Adipose tissue (tissue), 3 donors: ENCODE measurements around the gene MB21D2. TPM values are rescaled to one million over a fixed set of nuclear protein-coding genes. Genes with fewer than 3 reads are reported as not detected.

Experiments used
- H3K27ac ChIP-seq: one replicate; pipeline ENCODE4 v1.5.1; 2013; ENCODE audit warnings: low read depth, low read length
- WGBS, 3 donors: extraction: QIAGEN DNeasy Blood & Tissue Kit; methylation state at CpG; one replicate each; pipeline ENCODE4 v1.1.7; 2013; 5-methylcytosine and 5-hydroxymethylcytosine counted together
- polyA plus RNA-seq, 3 donors: library from polyadenylated mRNA; stranded (reverse); fragments of 200-250 nt; gene quantifications; one replicate each; pipeline ENCODE4 v1.2.3, GENCODE V29; 2013
- donor health status: healthy with polysubstance abuse.
- donor health status: Bipolar disorder and iron deficiency.
- donor health status: healthy.

MB21D2 gene
- polyA plus RNA-seq, 3 donors: 0.56 to 5.0 (median 4.6) TPM

DNA sequence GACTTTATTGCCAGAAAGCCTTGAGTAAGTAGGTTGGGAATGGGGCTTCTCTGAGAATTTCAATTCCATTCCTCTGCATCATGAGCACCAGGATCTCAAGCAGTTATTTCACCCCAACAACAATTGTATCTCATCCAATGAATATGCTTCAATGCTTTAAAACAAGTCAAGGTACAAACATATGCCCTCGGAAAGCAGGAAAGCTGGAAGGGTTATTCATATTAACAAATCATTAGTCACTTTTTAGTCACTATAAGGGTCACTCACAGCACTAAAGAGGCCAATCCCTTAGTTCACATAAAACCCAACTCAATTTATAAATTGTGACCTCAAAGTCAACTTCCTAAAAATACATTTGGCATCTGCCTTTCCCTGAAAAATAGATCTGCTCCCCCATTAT lies 16.2 kb downstream of the MB21D2 start:
- WGBS, 3 donors: 72 to 81% (median 77%) methylated on average over 1 of the region's 1 CpG
- H3K27ac ChIP-seq: no peak overlapping the region

DNA sequence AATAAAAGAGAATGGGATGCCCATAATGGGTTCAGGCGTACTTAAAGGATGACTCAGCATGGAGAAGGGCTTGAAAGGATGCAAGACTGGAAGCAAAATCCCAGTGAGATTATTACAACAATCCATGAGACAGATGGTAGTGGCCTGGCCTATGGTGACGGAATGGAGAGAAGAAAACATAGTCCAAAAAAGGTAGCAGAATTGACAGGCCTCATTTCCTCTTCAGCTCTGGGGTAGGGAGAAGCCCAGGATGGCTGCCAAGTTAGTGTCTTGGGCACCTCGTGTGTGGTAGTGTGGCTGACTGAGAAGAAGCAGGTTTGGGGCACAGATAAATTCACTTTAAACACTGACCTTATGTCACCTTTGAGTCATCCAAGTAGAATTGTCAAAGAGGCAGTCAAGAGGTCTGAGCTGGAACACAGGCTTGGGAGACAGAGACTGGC lies 18.1 kb downstream of the MB21D2 start:
- WGBS, 3 donors: 66 to 85% (median 71%) methylated on average over 3 of the region's 3 CpGs
- no peak overlapping the region for H3K27ac ChIP-seq

DNA sequence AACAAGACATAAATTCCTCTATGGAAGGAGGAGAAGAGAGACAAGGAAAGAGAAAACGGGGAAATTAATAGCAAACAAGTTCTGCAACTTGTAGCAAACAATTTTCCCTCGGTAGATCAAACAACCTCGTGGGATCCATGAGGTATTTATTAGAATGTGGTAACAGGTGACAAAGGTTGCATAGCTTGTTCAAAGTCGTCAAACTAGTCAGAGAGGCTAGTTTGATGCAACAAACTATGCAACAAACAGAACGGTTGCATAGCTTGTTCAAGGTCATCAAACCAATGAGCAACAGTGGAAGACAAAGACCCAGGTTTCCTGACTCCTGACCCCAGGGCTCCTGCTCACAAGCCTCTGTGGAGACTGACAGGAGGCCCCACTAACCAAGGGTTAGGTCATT lies 20.7 kb downstream of the MB21D2 start:
- WGBS, 3 donors: 33 to 85% (median 78%) methylated on average over 5 of the region's 5 CpGs
- no peak overlapping the region for H3K27ac ChIP-seq

DNA sequence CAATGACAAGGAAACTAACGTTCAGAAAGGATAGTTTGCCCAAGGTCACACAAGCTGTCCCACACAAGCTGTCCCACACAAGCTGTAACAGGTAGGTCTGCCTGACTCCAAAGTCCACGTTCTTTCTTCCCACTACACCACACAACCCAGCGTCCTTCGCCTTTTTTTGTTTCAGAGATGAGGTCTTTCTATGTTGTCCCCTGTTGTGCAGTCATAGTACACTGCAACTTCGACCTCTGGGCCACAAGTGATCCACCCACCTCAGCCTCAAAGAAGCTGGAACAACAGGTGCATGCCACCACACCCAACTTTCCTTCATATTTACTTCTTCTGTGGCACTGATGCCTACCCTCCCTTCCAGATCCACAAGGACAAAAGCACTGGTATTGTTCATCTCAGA lies 21.4 kb downstream of the MB21D2 start:
- no peak overlapping the region for H3K27ac ChIP-seq
- 73 to 89% (median 81%) methylated on average over 5 of the region's 5 CpGs for WGBS, 3 donors

DNA sequence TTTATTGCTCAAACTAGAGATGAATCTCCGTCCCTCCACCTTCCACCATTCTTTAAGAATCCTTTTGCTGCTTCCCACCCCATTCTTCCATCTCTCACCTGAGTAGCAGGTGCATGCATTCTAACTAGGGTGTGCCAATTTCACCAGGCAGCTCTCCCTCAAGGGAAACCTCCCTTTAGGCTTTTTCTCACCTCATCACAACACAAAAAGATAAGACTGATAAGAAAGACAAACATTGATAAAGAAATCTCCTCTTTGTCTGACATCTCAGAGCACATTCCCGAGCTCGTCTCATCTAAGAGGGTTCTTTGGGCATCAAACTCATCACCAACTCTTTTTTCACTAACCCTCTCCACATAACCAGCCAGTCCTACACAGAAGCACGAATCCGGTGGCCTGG lies 23.0 kb downstream of the MB21D2 start:
- no peak overlapping the region for H3K27ac ChIP-seq
- 67 to 76% (median 72%) methylated on average over 5 of the region's 5 CpGs for WGBS, 3 donors

DNA sequence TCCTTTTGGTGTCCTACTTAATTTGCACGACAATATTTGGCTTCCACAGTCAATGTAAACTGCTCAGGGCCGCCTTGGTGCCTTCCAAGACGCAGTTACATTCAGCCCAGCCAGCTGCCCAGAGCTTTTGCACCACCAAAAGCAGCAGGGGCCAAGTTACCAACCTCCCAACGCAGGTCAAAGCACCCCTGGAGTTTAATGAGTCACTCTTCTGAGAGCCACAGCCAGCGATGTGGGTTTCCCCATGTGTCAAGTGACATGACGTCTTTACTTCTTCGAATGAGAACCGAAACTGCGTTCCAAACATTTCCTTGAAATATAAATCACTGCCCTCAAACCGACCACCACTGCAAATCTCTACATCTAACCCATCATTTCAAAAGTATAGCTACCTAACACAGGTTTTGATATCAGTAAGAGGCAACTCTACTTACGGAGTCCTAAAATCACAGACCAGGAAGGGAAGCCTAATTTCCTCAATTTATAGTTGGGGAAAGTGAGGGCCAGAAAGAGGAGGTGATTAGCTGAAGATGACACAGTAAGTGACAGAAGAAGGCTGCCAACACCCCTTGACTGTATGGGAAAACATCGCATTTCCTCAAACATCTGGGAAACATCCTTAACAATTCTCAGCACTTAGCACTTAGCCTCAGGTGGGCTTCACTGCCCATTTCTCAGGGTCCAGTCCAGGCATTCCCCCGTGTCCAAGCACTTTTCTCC lies 24.5 kb downstream of the MB21D2 start:
- 41 to 74% (median 54%) methylated on average over 13 of the region's 13 CpGs for WGBS, 3 donors
- no peak overlapping the region for H3K27ac ChIP-seq

DNA sequence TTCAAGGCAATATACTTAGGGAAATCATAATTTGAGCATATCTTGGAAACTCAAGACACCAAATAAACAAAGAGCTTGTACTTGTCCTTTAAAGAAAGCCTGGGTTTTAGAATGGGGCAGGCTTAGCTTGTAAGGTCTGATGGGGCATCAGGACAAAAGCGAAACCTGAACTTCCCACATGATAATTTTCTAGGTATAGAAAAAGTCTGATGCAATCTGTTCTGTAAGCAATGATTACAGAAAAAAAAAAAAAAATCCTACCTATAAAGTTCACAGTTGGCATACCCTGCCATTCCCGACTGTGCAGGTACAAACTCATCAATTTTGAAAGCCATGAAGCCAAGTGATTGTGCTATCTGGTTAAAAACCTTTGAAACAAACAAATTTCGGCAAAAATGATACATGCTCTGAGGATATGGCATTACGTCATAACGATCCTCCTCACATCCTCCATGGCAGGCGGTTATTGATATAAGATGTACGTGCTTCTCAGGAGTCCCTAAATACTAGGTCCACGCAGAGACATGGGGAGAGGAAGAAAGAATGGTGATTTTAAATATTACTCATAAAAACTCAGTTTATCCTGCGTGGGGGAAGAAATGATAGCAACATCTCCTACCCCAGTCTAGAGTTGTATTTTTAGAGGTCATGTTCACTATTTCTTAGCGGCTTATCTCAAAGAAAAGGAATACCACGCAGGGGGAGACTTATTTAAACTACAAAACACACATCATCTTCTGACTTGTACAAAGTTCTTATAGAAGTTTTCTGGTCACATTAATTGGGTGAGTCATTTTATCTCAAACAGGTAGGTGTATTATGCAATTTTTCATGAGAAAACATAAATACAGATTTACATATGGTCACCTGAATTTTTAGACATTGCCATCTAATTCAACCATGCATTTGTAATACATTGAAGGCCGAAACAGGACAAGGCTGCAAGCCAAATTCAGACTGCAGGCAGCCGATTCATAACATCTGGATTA lies 27.0 kb downstream of the MB21D2 start:
- no peak overlapping the region for H3K27ac ChIP-seq
- 91 to 94% (median 94%) methylated on average over 13 of the region's 13 CpGs for WGBS, 3 donors

DNA sequence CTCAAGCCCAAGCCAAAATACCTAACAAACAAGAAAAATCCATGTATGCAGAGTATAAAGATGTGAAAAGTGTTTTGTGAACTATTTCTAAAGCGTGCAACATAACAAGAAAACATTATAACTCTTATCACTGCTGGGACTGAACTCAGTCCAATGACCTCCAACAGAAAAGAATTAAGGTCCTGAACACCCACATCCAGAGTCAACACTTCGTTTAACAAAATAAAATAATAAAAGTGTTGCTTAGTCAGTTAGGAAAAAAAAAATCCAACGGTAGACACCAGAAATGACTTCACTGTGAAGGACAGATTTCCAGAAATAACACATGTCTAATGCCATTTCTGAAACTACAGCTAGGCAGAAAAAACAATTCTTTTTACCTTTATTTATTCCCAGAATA lies 28.0 kb downstream of the MB21D2 start:
- H3K27ac ChIP-seq: no peak overlapping the region
- WGBS, 3 donors: 41 to 54% (median 46%) methylated on average over 3 of the region's 3 CpGs

DNA sequence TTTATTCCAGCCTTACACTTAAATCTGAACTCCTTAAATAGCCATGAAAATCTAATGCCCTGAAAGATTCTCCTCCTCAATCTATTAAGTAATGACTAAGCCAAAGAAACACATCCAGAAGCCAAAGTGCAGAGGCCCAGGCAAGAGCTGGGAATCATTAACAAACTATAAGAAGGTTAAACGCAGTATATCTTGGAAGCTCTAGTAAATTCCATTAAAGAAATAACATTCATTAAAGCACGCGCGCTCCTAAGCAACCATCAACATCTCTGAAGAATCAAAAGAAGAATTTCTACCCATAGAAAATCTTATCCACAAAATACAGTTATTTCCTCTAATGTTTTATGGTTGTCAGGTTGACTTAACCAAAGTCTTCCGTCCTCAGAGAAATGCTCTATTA lies 29.5 kb downstream of the MB21D2 start:
- H3K27ac ChIP-seq: no peak overlapping the region
- 84 to 94% (median 89%) methylated on average over 5 of the region's 5 CpGs for WGBS, 3 donors

DNA sequence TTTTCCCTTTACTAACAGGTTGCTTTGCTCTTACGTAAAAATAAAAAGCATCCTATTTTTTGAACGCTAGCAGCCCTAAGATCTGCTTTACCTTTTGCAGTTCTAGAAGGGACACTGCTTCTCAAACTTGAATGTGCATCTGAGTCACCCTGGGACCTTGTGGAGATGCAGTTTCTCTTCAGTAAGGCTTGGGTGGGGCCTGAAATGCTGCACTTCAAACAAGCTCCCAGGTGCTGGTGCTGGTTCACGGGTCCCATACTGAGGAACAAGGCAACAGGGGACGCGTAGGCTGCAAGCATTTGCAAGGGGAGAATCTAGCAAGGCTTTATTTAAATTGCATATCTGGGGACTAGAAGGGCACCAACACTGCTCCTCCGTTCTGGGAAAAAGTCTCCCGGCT lies 30.0 kb downstream of the MB21D2 start:
- 95 to 97% (median 96%) methylated on average over 7 of the region's 7 CpGs for WGBS, 3 donors
- no peak overlapping the region for H3K27ac ChIP-seq

DNA sequence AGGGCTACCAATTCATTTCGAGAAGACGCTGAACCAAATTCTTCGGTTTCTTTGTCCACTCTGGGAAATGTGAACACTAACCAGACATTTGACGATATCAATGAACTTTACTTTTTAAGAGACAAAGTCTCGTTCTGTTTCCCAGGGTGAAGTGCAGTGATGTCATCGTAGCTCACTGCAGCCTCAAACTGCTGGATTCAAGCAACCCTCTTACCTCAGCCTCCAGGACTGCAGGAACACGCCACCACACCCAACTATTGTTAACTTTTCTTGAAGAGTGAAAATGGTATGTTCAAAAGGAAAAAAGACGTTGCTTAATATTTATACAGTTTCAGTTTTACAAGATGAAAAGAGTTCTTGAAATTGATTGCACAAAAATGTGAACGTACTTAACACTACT lies 30.6 kb downstream of the MB21D2 start:
- 76 to 88% (median 79%) methylated on average over 9 of the region's 9 CpGs for WGBS, 3 donors
- H3K27ac ChIP-seq: no peak overlapping the region

DNA sequence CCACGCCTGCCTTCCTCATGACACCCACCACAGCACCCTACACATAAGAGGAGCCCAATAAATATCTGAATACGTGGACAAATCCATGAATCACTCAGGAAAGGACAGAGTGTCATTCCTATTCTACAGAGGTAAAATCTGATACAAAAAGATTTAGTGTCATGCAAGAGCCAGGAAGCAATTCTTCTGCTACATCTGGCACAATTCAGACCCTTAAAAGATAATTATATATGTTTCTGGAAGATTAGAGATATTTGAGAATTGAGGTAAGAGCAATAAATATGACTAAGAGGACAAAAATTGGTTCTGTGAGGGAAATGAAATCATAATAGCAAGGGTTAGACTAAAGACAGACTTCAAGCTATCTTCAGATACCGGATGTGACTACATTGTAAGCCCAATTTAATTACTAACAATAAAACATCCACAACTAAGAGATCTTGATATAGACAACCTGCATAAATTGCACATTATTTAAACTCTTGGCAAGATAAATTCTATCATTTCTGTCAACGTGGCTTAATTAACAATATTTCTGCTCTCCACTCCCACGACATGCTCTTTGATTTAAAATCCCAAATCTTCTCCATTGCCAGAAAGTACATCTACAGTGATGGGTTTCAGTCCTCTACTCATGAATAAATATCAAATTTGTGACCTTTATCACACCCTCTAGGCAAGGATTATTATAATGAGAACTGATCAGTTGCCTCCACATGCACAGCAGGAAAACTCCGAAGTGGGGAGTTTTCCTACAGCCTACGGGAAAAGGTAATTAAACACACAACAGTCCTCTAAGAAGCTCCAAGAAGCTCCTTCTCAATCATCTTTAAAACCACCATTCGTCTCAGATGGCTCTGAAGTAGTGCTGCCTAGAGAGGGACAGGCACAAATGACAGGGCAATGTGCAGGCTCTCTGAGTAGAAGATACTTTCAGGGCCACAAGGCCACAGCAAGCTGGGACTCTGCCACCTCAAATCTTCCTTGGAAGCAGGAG lies 32.6 kb downstream of the MB21D2 start:
- no peak overlapping the region for H3K27ac ChIP-seq
- WGBS, 3 donors: 60 to 74% (median 65%) methylated on average over 8 of the region's 8 CpGs

DNA sequence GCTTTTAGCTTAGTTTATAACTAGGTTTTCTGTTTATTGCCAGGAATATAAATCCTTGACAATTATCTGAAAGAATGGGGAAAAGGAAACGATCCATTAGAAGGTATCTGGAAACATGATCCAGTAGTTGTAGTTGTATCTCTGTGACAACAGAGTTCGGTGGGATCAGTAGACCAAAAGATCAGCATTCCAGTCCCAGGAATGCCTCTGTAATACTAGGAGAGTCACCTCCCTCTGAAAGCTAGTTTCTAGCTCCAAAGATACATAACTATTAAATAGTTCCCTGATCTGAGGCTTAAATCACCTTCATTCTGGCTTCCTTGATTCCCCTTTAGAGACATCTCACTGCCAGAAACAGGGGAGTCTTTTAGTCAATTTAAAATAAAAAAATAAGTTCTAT lies 34.1 kb downstream of the MB21D2 start:
- 81 to 87% (median 83%) methylated on average over 2 of the region's 2 CpGs for WGBS, 3 donors
- H3K27ac ChIP-seq: no peak overlapping the region

DNA sequence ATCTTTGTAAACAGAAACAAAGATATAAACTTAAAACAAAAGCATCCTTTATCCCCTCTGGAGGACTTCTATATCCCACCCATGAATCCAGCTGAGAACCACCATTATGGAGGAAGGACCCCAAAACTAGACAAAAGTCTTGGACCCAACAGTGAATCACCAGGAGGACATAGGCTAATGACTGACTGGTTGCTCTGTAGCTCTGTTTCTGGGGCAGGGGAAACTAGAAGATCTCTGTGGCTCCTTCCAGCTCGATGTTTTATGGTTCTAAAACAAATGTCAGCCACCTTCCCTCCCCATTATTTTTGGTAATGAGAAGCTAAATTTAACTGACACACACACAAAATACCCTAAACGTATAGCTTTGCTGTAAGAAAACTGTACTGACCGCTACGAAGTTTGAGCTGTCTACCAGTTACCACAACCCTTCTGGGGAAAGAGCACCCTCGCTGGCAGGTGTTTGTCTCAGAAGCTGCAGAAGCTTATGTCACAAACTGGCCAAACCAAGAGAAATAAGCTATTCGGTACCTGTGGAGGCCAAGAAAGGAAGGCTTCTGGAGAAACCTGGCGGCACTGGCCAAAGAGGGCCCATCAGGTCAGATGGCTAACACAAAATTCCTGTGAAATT lies 36.4 kb downstream of the MB21D2 start:
- 76 to 91% (median 78%) methylated on average over 7 of the region's 7 CpGs for WGBS, 3 donors
- no peak overlapping the region for H3K27ac ChIP-seq

DNA sequence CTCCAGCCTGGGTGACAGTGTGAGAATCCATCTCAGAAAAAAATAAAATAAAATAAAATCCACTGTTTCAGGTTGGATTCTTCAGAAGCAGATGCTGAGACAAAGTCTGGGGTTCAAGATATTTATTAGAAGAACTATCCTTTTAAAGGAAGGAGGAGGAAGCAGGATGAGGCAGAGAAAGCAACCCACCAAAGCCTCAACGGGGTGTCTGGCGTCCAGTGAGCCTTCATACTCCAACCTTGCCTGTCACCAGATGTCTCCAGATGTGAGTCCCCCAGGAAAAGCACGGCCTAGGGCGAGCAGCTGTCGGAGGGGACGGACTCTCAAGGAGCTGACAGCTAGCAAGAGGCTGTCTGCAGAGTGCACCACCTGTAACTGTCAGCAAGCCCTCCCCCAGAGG lies 37.3 kb downstream of the MB21D2 start:
- 82 to 86% (median 84%) methylated on average over 6 of the region's 6 CpGs for WGBS, 3 donors

DNA sequence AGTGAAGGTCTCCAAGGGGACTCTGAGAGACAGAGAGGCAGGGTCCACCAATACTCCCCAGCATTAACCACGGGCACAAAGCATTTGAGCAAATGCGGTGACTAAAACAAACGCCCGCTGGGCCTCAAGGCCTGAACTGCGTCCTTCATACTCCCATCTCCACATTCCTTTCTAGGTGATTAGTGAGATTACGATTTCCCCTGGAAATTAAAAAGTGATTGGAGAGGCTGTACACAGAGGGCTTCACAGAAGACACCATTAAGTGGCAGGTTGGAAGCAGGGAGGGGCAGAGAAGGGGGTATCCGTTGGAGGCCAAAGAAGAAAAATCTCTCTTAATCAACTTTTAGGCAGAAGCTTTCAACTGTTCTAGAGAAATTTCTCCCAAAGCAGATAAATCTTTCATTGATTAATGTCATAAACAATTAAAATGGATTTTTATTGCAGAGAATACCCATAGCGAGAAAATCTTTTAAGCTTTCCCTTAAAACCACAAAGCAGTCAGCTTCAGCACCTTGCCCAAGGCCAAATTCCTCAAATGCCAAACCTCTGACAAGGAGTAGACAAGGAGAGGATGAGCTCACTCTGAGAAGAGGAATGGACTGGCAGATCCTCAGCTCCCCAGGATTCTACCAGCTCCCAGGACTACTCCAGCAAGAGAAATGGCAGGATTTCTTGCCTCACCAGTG lies 38.2 kb downstream of the MB21D2 start:
- H3K27ac ChIP-seq: no peak overlapping the region
- 66 to 82% (median 80%) methylated on average over 8 of the region's 8 CpGs for WGBS, 3 donors

More for the DNA sequence above, 37.3 kb downstream of the MB21D2 start:
- no peak overlapping the region for H3K27ac ChIP-seq

DNA sequence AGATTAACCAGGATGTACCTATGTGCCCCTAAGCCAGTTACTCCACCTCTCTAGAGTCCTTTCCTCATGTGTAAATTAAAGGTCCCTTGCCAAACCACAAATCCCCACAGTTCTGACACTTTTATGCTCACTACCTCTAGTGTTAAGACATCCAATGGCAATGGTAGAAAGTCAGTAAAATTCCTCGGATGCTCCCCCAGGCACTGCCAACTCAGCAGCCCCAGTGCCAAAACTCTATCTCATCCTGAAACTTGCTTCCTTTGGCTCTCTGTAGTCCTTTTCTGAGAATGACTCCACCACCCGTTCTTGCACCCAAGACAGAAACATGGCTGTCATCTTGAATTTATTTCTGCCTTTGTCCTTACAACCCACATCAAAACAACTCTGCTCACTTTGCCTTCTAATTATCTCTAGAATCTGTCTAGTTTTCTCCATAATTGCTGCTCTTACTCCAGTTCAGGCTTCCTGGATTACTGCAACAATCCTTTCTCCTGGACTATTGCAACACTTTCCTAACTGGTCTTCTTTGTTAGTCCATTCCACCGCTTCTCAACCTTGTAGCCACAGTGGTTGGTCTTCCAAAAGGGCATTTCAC lies 41.6 kb downstream of the MB21D2 start:
- 51 to 87% (median 60%) methylated on average over 3 of the region's 3 CpGs for WGBS, 3 donors
- H3K27ac ChIP-seq: no peak overlapping the region
